Measurements from ENCODE around the gene MOSPD3.

The MOSPD3 gene

DNA sequence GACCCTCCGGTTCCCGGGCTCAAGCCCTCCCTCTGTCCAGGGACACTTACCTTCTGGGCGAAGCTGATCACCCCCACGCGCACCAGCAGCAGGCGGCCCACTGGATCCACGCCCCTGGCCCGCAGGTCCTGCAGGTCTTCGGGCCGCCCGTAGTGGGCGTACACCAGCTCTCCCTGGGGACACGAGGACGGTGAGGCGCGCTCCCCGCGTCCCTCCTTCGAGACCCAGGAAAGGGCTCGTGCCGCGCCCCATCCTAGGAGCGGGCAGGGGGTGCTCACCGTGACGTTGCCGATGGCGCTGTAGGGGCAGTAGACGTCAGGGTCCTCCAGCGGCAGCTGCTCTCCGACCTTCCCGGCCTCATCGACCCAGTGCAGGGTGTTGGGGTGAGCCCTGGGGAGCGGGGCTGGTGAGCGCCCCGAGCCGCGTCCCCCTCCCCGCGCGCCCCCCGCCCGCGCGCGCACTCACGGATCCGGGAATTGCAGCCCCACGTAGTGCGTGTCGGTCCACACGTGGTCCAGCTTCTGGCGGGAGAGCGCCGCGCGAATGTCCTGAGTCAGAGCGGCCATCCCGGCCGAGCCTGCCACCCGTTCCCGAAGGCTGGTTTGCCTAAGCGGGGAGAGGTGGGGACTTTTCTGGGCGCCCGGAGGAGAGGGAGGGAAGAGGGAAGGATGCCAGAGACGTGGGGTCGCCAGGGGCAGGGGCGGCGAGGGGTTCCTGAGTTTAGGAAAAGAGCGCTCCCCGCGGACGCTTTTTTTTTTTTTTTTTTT is 20.8 kb downstream of the MOSPD3 start:
- TF ChIP-seq SUZ12 (IDR thresholded peaks at IDR 0.05; ENCODE audit: extremely low read depth, insufficient read depth, insufficient read length) (no peak), ZNF274 (IDR thresholded peaks at IDR 0.05; ENCODE audit: low read depth, low read length) (no peak), YY1 (IDR thresholded peaks at IDR 0.05; ENCODE audit: insufficient read depth, insufficient read length) (no peak)
- Histone ChIP-seq H3K4me1 (ENCODE audit: insufficient read depth, insufficient read length) (peaks cover 2% of the 10 kb centered on the region), H3K9me3 (ENCODE audit: insufficient read depth, low read length) (no peaks in the 10 kb centered on the region), H3K9ac (ENCODE audit: insufficient read length, low read depth) (peak overlapping the region; percentile 61), H3K36me3 (ENCODE audit: insufficient read depth, insufficient read length, low read length) (no peaks in the 10 kb centered on the region), H3K4me3 (ENCODE audit: insufficient read length, low read depth) (peak overlapping the region; percentile 54), H3K27me3 (ENCODE audit: insufficient read depth, insufficient read length) (no peaks in the 10 kb centered on the region)
- DNase-seq (ENCODE audit: low read depth, low spot score), result no peak

DNA sequence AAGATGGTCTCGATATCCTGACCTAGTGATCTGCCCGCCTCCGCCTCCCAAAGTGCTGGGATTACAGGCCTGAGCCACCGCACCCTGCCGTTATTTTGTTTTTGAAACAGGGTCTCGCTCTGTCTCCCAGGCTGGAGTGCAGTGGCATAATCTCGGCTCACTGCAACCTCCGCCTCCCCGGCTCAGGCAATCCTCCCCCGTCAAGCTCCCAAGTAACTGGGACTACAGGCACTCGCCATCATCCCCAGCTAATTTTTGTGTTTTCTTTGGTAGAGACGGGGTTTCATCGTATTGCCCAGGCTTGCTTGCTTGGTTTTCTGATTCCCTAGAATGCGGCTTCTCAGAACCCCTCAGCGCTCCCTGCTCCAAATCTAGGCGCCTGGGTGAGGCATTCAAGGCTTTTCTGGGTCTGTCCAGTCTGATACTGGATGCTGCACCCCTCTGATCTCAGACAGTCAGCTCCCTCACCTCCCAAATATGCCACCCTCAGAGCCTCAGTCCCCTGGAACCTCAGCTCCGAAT is 27.7 kb downstream of the MOSPD3 start:
- no peaks in the 10 kb centered on the region for H3K27me3 ChIP-seq (ENCODE audit: insufficient read depth, insufficient read length)
- H3K9me3 ChIP-seq (ENCODE audit: insufficient read depth, low read length), result no peaks in the 10 kb centered on the region
- DNase-seq (ENCODE audit: low read depth, low spot score), result no peak
- TF ChIP-seq ZNF274 (IDR thresholded peaks at IDR 0.05; ENCODE audit: low read depth, low read length), result no peak
- TF ChIP-seq SUZ12 (IDR thresholded peaks at IDR 0.05; ENCODE audit: extremely low read depth, insufficient read depth, insufficient read length), result no peak
- TF ChIP-seq YY1 (IDR thresholded peaks at IDR 0.05; ENCODE audit: insufficient read depth, insufficient read length), result no peak
- peaks cover 8% of the 10 kb centered on the region for H3K4me1 ChIP-seq (ENCODE audit: insufficient read depth, insufficient read length)
- no peak overlapping the region for H3K4me3 ChIP-seq (ENCODE audit: insufficient read length, low read depth)
- peak overlapping the region; percentile 21 for H3K9ac ChIP-seq (ENCODE audit: insufficient read length, low read depth)
- H3K36me3 ChIP-seq (ENCODE audit: insufficient read depth, insufficient read length, low read length), result no peaks in the 10 kb centered on the region

DNA sequence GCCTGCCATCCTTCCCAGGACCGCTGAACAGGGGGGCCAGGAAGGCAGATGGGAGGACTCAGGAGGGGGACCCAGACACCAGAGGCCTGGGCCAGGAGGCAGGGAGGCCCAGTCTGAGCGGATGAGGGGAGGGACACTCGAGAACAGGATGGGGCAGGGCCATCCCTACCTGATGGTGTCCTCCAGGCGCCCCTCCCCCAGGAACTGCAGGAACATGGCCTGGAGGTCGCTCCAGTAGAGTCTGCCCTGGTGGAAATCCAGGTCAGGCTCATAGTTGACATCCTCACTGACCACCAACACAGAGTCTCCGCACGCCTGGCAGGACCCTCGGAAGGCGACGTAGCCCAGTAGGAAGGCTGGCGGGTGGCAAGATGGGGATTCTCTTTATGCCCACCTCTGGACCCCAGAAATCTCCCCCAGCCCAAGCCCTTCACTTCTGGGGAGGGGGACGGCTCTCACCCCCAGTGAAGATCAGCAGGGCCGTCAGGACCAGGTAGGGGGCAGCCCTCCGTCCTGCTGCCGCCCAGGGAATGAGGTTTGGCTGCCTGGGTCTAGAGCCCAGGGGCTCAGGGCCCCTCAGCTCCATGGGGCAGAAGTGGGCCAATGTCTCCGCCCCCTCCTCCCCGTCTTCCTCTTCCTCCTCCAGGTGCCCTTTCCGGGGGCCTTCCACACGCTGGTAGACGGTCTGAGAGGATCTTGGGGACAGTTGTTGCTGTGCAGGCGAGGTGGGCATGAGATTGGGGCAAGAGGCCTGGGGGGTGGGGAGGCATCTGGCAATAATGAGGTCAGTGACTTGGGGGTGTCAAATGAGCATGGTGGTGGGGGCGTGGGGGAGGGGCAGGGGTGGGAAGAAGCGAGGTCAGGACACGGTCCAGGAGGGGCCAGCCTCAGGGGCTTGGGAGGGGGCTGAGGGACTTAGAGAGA is 28.4 kb downstream of the MOSPD3 start:
- H3K4me3 ChIP-seq (ENCODE audit: insufficient read length, low read depth), result no peak overlapping the region
- DNase-seq (ENCODE audit: low read depth, low spot score), result no peak
- no peaks in the 10 kb centered on the region for H3K27me3 ChIP-seq (ENCODE audit: insufficient read depth, insufficient read length)
- TF ChIP-seq ZNF274 (IDR thresholded peaks at IDR 0.05; ENCODE audit: low read depth, low read length) (no peak), SUZ12 (IDR thresholded peaks at IDR 0.05; ENCODE audit: extremely low read depth, insufficient read depth, insufficient read length) (no peak), YY1 (IDR thresholded peaks at IDR 0.05; ENCODE audit: insufficient read depth, insufficient read length) (no peak)
- H3K4me1 ChIP-seq (ENCODE audit: insufficient read depth, insufficient read length), result peaks cover 8% of the 10 kb centered on the region
- peak overlapping the region; percentile 21 for H3K9ac ChIP-seq (ENCODE audit: insufficient read length, low read depth)
- H3K9me3 ChIP-seq (ENCODE audit: insufficient read depth, low read length), result no peaks in the 10 kb centered on the region
- H3K36me3 ChIP-seq (ENCODE audit: insufficient read depth, insufficient read length, low read length), result no peaks in the 10 kb centered on the region

DNA sequence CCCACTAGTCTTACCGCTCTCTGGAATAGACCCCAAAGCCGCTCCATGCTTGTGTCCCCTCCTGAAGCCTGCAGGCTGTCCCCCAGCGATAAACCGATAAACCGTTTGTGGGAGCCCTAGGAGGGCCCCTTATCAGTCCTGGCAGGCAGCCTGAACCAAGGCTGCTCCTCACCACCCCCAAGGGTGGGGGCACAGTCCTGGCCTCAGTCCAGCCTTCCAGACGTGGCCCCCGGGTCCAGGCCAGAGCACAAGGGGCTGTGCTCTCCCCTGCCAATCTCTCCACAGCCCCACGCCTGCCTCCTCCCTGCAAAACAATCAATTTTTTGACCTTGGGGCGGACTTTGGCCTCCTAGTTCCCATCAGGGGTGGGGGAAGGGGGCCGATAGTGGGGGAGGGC is 29.1 kb downstream of the MOSPD3 start, which contains the start of gene TFR2:
Gene TFR2 (minus strand): TSS at position 90 of the 397 bp plus-strand sequence. CDS start 43 bp downstream, at position 47.
- Histone ChIP-seq H3K36me3 (ENCODE audit: insufficient read depth, insufficient read length, low read length) (no peaks in the 10 kb centered on the region), H3K9me3 (ENCODE audit: insufficient read depth, low read length) (no peaks in the 10 kb centered on the region), H3K27me3 (ENCODE audit: insufficient read depth, insufficient read length) (no peaks in the 10 kb centered on the region), H3K9ac (ENCODE audit: insufficient read length, low read depth) (peak within 1 kb of the TSS; percentile 21), H3K4me3 (ENCODE audit: insufficient read length, low read depth) (no peak within 1 kb of the TSS), H3K4me1 (ENCODE audit: insufficient read depth, insufficient read length) (peaks cover 8% of the 10 kb centered on the region)
- DNase-seq (ENCODE audit: low read depth, low spot score), result no peak
- TF ChIP-seq SUZ12 (IDR thresholded peaks at IDR 0.05; ENCODE audit: extremely low read depth, insufficient read depth, insufficient read length) (no peak), ZNF274 (IDR thresholded peaks at IDR 0.05; ENCODE audit: low read depth, low read length) (no peak), YY1 (IDR thresholded peaks at IDR 0.05; ENCODE audit: insufficient read depth, insufficient read length) (no peak)

DNA sequence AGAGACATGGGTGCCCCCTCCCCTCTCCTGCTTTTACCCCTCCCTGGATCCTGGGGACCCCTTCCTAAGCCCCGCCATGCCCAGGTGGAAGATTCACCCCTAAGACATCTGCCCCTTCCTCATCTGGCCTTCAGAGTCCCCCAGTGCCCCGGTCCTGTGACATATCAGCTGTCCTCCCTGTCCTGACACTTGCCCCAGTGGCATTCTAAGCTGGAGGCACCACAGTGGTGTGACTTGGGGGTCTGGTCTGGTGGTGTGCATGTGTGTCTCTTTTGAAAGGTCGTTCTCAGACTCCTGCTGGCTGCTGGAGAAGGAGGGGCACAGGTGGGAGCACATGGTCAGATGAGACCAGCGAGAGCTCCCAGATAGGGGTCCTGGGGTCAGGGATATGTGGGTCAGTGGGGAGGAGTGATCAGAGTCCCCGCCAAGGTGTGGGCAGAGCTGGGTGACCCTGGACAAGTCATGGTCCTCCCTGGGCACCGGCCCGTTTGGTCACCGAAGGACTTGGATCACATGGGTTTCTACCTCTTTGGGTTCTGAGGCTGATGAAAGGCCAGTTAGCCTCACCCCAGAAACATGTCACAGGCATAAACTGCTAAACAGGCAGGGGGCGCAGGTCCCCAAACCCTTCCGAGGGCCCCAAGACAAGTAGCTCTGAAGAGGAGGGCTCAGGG is 29.7 kb downstream of the MOSPD3 start:
- H3K9me3 ChIP-seq (ENCODE audit: insufficient read depth, low read length), result no peaks in the 10 kb centered on the region
- peaks cover 8% of the 10 kb centered on the region for H3K4me1 ChIP-seq (ENCODE audit: insufficient read depth, insufficient read length)
- H3K27me3 ChIP-seq (ENCODE audit: insufficient read depth, insufficient read length), result no peaks in the 10 kb centered on the region
- H3K36me3 ChIP-seq (ENCODE audit: insufficient read depth, insufficient read length, low read length), result no peaks in the 10 kb centered on the region
- no peak overlapping the region for H3K9ac ChIP-seq (ENCODE audit: insufficient read length, low read depth)
- TF ChIP-seq YY1 (IDR thresholded peaks at IDR 0.05; ENCODE audit: insufficient read depth, insufficient read length), result no peak
- no peak for TF ChIP-seq SUZ12 (IDR thresholded peaks at IDR 0.05; ENCODE audit: extremely low read depth, insufficient read depth, insufficient read length)
- TF ChIP-seq ZNF274 (IDR thresholded peaks at IDR 0.05; ENCODE audit: low read depth, low read length), result no peak
- no peak for DNase-seq (ENCODE audit: low read depth, low spot score)
- no peak overlapping the region for H3K4me3 ChIP-seq (ENCODE audit: insufficient read length, low read depth)

DNA sequence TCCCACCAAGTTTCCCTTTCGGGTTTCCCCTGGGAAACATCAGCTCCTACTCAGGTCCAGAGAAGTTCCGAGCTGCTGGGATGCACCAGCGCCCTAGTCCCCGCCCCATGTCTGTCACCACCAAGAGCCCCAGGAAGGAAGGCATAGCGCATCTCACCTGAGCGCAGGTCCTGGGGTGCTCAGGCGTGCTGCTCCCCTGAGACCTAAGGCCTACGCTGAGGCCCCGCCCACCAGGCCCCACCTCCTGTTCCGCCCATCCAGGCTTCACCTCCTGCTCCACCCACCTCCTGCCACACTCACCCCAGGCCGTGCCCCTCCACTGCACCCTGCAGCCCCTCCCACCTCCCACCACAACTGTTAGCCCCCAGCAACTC is 30.2 kb downstream of the MOSPD3 start:
- Histone ChIP-seq H3K9ac (ENCODE audit: insufficient read length, low read depth) (no peak overlapping the region), H3K36me3 (ENCODE audit: insufficient read depth, insufficient read length, low read length) (no peaks in the 10 kb centered on the region), H3K9me3 (ENCODE audit: insufficient read depth, low read length) (no peaks in the 10 kb centered on the region), H3K27me3 (ENCODE audit: insufficient read depth, insufficient read length) (no peaks in the 10 kb centered on the region), H3K4me1 (ENCODE audit: insufficient read depth, insufficient read length) (peaks cover 8% of the 10 kb centered on the region), H3K4me3 (ENCODE audit: insufficient read length, low read depth) (no peak overlapping the region)
- no peak for DNase-seq (ENCODE audit: low read depth, low spot score)
- no peak for TF ChIP-seq ZNF274 (IDR thresholded peaks at IDR 0.05; ENCODE audit: low read depth, low read length)
- no peak for TF ChIP-seq YY1 (IDR thresholded peaks at IDR 0.05; ENCODE audit: insufficient read depth, insufficient read length)
- TF ChIP-seq SUZ12 (IDR thresholded peaks at IDR 0.05; ENCODE audit: extremely low read depth, insufficient read depth, insufficient read length), result no peak
